Measurements from ENCODE around the gene FAM90A26. TPM values are rescaled to one million over a fixed set of nuclear protein-coding genes. Genes with fewer than 3 reads are reported as not detected.
"Not testable (repeated sequence)": the region's sequence is repeated elsewhere in the genome, so short reads cannot be mapped to it uniquely, and the experiment has no call there.

FAM90A26 gene
- total RNA-seq, 2 experiments from 2014 or later, result not detected

DNA sequence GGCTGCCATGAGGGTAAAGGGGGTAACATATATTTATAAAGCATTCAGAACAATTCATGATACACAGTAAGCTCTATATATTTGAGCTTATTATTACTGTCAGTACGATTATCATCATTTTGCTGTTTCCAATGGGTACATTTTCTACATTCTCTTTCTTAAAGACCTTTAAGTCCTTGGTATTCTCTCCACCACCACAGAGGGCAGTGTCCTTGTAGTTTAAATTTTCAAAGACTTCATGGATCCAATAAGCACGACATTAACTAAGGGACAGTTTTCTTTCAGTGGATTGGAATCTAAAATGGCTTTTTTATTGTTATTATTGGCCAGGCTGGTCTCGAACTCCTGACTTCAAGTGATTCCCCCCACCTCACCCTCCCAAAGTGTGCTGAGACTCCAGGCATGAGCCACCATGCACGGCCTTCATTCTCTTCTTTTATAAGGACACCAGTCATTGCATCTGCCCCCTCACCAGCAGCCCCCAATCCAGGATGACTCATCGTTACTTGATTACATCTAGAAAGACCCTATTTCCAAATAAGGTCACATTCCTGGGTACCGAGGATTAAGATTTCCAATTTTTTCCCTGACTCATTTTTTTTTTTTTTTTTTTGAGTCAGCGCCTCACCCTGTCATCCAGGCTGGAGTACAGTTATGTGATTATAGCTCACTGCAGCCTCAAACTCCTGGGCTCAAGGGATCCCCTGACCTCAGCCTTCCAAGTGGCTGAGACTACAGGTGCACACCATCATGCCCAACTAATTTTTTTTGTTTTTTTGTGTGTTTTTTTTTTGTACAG is 21.4 kb upstream of the FAM90A26 start:
- H3K36me3 Mint-ChIP-seq; ATAC-seq (ENCODE audit: low read depth); H3K27ac Mint-ChIP-seq; POLR2A ChIA-PET; H3K4me1 Mint-ChIP-seq; DNase-seq; H3K9me3 Mint-ChIP-seq; H3K27me3 Mint-ChIP-seq; H3K4me3 Mint-ChIP-seq: not testable (repeated sequence)

GRCh38 chr4:9151809-9152179 is 18.4 kb upstream of the FAM90A26 start:
- H3K4me1 Mint-ChIP-seq; DNase-seq; H3K27me3 Mint-ChIP-seq; H3K9me3 Mint-ChIP-seq; POLR2A ChIA-PET; ATAC-seq (ENCODE audit: low read depth); H3K36me3 Mint-ChIP-seq: not testable (repeated sequence)
- Mint-ChIP-seq H3K27ac (peak overlapping the region; percentile 100), H3K4me3 (peak overlapping the region; percentile 95)

DNA sequence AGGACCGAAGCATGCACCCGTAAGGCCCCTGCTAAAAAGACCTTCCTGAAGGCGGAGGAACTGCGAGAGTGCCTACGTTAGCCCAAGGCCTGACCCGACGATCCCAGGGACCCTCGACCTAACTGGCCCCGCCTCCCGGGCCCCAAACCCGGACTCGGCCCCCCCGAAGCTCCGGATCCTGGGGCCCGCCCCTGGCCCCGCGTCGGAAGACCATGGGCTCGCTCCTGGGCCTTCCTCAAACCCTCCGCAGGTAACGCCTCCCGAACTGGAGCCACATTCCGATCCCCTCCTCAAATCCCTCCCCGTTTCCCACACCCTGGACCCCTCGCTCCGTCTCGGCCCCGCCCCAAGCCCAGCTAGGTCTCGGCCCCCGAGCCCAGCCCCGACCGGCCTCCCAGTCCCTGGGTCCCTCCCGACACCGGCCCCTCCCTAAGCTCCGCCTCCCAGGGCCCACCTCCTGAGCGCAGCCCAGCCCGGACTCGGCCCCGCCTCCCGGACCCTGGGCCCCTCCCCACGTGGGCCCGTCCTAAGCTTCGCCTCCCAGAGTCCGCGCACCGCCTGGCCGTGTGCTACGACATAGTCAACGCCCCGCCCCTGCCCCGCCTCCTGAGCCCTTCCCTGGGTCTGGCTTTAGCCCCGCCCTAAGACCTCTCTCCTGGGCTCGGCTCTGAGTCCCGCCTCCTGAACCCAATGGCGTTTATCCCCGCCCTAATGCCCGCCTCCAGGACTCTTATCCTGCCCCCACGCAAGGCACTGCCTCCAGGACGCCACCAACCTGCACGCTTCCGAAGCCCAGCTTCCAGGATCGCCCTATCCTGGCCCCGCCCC is 17.8 kb upstream of the FAM90A26 start:
- H3K4me1 Mint-ChIP-seq, H3K27me3 Mint-ChIP-seq, H3K9me3 Mint-ChIP-seq, POLR2A ChIA-PET, H3K36me3 Mint-ChIP-seq: not testable (repeated sequence)
- ATAC-seq (ENCODE audit: low read depth) (peak; percentile 75), DNase-seq (peak; percentile 95)
- Mint-ChIP-seq H3K4me3 (peak overlapping the region; percentile 95), H3K27ac (peak overlapping the region; percentile 100)

GRCh38 chr4:9153008-9153570 is 17.1 kb upstream of the FAM90A26 start:
- H3K4me1 Mint-ChIP-seq, H3K9me3 Mint-ChIP-seq, H3K27me3 Mint-ChIP-seq, POLR2A ChIA-PET, H3K36me3 Mint-ChIP-seq: not testable (repeated sequence)
- DNase-seq, result peak; percentile 94
- Mint-ChIP-seq H3K27ac (peak overlapping the region; percentile 100), H3K4me3 (peak overlapping the region; percentile 95)
- peak; percentile 97 for ATAC-seq (ENCODE audit: low read depth)

- ATAC-seq (ENCODE audit: low read depth); H3K36me3 Mint-ChIP-seq; DNase-seq; H3K9me3 Mint-ChIP-seq; POLR2A ChIA-PET; H3K4me1 Mint-ChIP-seq; H3K27me3 Mint-ChIP-seq: not testable (repeated sequence)
- H3K27ac Mint-ChIP-seq, result peak overlapping the region; percentile 67
- H3K4me3 Mint-ChIP-seq, result peak overlapping the region; percentile 78
These were observed 16.5 kb upstream of the FAM90A26 start for GRCh38 chr4:9153571-9154157.

- H3K4me1 Mint-ChIP-seq; ATAC-seq (ENCODE audit: low read depth); DNase-seq; H3K9me3 Mint-ChIP-seq; H3K27ac Mint-ChIP-seq; H3K27me3 Mint-ChIP-seq; POLR2A ChIA-PET; H3K36me3 Mint-ChIP-seq; H3K4me3 Mint-ChIP-seq: not testable (repeated sequence)
These were observed 14.9 kb upstream of the FAM90A26 start for GRCh38 chr4:9155101-9155886.

DNA sequence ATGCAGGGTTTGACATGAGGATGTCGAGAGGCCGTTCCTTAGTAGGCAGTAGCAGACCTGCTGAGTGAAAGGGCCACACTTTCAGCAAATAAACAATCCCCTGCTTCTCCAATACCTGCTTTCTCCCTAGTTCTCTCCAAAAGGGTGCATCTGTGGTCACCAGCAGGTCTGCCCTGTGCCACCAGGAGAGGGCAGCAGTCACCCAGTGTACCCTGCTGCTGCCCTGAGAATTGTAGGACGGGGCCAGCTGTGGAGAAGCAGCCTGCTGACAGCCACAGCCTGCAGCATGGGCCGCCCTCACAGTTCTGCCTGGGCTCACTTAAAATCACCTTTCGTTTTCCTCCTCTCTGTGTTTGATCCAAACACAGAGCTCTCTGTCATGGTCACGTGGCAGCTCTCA is 11.8 kb upstream of the FAM90A26 start:
- H3K9me3 Mint-ChIP-seq; H3K4me3 Mint-ChIP-seq; H3K4me1 Mint-ChIP-seq; H3K27me3 Mint-ChIP-seq; DNase-seq; H3K36me3 Mint-ChIP-seq; ATAC-seq (ENCODE audit: low read depth); H3K27ac Mint-ChIP-seq; POLR2A ChIA-PET: not testable (repeated sequence)

- H3K4me3 Mint-ChIP-seq; DNase-seq; H3K9me3 Mint-ChIP-seq; H3K36me3 Mint-ChIP-seq; H3K27me3 Mint-ChIP-seq; ATAC-seq (ENCODE audit: low read depth); H3K4me1 Mint-ChIP-seq; H3K27ac Mint-ChIP-seq; POLR2A ChIA-PET: not testable (repeated sequence)
These were observed 10.2 kb upstream of the FAM90A26 start for GRCh38 chr4:9160046-9160445.

DNA sequence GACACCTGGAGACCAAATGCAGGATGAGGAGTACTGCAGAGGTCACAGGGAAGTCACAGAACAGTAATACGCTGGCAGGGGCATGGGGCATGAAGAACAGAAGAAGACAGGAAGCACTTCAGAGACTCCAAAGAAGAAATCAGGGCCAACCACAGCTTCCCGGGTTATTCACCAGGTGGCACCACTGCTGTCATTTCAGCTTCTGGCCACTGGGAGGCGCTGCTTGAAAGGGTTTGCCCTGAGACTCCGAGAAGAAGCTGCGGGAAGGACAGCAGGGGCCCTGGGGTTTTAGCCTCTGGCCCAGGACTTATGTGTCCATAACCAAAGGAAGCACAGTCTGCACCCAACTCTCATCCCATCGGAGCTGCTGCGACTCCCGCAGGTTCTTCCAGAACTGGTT is 4.2 kb upstream of the FAM90A26 start:
- not testable (repeated sequence) for DNase-seq, H3K27me3 Mint-ChIP-seq

DNA sequence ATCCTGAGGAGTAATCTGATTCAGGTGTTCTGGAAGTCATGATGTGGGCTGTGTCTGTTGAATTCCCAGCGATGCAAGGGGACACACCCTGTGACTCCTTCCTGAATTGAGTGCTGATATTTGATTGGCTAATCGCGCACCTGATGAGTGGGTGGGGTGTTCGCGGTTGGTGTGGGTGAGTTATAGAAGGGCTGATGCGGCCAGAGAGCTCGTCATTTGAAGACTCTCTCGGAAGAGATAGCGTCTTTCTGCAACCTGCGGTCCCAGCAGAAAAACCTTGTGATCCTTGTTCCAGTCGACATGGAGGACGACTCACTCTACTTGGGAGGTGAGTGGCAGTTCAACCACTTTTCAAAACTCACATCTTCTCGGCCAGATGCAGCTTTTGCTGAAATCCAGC is 40.1 kb downstream of the FAM90A26 start, which contains the start of gene USP17L10:
TSS of gene USP17L10 (plus strand) at position 301 of the 400 bp plus-strand sequence. CDS start at position 301, 0 bp downstream.
- not testable (repeated sequence) for H3K36me3 Mint-ChIP-seq

More for the DNA sequence above, 4.2 kb upstream of the FAM90A26 start:
- H3K27ac Mint-ChIP-seq; H3K4me1 Mint-ChIP-seq; H3K4me3 Mint-ChIP-seq; POLR2A ChIA-PET; ATAC-seq (ENCODE audit: low read depth); H3K36me3 Mint-ChIP-seq; H3K9me3 Mint-ChIP-seq: not testable (repeated sequence)

DNA sequence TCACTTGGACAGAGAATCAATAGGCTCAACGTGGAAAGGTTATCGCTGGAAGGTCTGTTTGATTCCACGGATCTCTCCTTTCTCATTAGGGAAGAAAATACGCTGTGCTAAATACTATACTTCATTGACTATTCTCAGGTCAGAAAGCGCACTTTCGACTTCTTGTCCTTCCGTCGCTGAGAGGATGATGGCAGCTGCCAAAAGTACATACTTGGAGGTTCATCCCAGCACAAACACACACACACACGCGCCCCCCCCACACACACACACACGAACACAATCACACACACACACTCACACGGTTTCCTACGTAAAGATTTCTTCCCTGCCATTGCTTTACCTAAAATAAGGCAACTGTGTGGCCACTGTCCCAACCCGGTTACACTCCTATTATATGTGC is 44.5 kb downstream of the FAM90A26 start:
- ATAC-seq (ENCODE audit: low read depth); H3K4me3 Mint-ChIP-seq; DNase-seq; H3K27me3 Mint-ChIP-seq; H3K27ac Mint-ChIP-seq; H3K36me3 Mint-ChIP-seq; POLR2A ChIA-PET; H3K9me3 Mint-ChIP-seq; H3K4me1 Mint-ChIP-seq: not testable (repeated sequence)

More for the DNA sequence above, 40.1 kb downstream of the FAM90A26 start, which contains the start of gene USP17L10:
- H3K4me1 Mint-ChIP-seq; ATAC-seq (ENCODE audit: low read depth); H3K9me3 Mint-ChIP-seq; H3K27ac Mint-ChIP-seq; POLR2A ChIA-PET; H3K27me3 Mint-ChIP-seq; DNase-seq; H3K4me3 Mint-ChIP-seq: not testable (repeated sequence)

DNA sequence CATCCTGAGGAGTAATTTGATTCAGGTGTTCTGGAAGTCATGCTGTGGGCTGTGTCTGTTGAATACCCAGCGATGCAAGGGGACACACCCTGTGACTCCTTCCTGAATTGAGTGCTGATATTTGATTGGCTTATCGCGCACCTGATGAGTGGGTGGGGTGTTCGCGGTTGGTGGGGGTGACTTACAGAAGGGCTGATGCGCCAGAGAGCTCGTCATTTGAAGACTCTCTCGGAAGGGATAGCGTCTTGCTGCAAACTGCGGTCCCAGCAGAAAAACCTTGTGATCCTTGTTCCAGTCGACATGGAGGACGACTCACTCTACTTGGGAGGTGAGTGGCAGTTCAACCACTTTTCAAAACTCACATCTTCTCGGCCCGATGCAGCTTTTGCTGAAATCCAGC is 44.9 kb downstream of the FAM90A26 start, which contains the start of gene USP17L11:
TSS of gene USP17L11 (plus strand) at position 301 of the 400 bp plus-strand sequence. CDS start at position 301, 0 bp downstream.
- H3K4me3 Mint-ChIP-seq; ATAC-seq (ENCODE audit: low read depth); H3K4me1 Mint-ChIP-seq; H3K36me3 Mint-ChIP-seq; H3K27ac Mint-ChIP-seq; H3K27me3 Mint-ChIP-seq; DNase-seq; H3K9me3 Mint-ChIP-seq; POLR2A ChIA-PET: not testable (repeated sequence)

DNA sequence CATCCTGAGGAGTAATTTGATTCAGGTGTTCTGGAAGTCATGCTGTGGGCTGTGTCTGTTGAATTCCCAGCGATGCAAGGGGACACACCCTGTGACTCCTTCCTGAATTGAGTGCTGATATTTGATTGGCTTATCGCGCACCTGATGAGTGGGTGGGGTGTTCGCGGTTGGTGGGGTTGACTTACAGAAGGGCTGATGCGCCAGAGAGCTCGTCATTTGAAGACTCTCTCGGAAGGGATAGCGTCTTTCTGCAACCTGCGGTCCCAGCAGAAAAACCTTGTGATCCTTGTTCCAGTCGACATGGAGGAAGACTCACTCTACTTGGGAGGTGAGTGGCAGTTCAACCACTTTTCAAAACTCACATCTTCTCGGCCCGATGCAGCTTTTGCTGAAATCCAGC is 49.6 kb downstream of the FAM90A26 start, which contains the start of gene USP17L12:
TSS of gene USP17L12 (plus strand) at position 301 of the 400 bp plus-strand sequence. CDS start at position 301, 0 bp downstream.
- H3K4me3 Mint-ChIP-seq; H3K4me1 Mint-ChIP-seq; ATAC-seq (ENCODE audit: low read depth); H3K9me3 Mint-ChIP-seq; DNase-seq; H3K27ac Mint-ChIP-seq; H3K36me3 Mint-ChIP-seq; POLR2A ChIA-PET; H3K27me3 Mint-ChIP-seq: not testable (repeated sequence)
